Epithelial cell of umbilical artery (primary cell): Measurements from ENCODE around the gene PFDN6. TPM values are rescaled to one million over a fixed set of nuclear protein-coding genes. Genes with fewer than 3 reads are reported as not detected.

ENCODE experiments used
- total RNA-seq: library from RNA; depleted of rRNA; stranded (reverse); fragments of >200 nt; gene quantifications from 2 replicates; pipeline ENCODE4 v1.2.3, GENCODE V29; 2014

Gene PFDN6
- 57.8 and 82.8 TPM in 2 replicates for total RNA-seq

GRCh38 chr6:33288921-33289783 lies at the start of gene PFDN6, which contains the start of gene WDR46:
PFDN6 (plus strand) TSS chr6:33289601; CDS start chr6:33289857, 256 bp downstream.
WDR46 (minus strand) TSS chr6:33289239; CDS start chr6:33289170, 69 bp downstream.

GRCh38 chr6:33271468-33272274 lies 17.7 kb upstream of the PFDN6 start, which contains the start of the genes RPS18 and VPS52:
RPS18 (plus strand) TSS chr6:33272075; CDS start chr6:33272120, 45 bp downstream.
VPS52 (minus strand) TSS chr6:33271876; CDS start chr6:33271675, 201 bp downstream.

GRCh38 chr6:33276864-33277662 lies 12.3 kb upstream of the PFDN6 start, which contains the start of gene B3GALT4:
B3GALT4 (plus strand) TSS chr6:33277123; CDS start chr6:33277420, 297 bp downstream.

GRCh38 chr6:33298773-33299236 lies 9.4 kb downstream of the PFDN6 start, which contains the start of gene RGL2:
RGL2 (minus strand) TSS chr6:33298942; CDS start chr6:33298610, 332 bp downstream.

GRCh38 chr6:33313709-33314514 lies 24.5 kb downstream of the PFDN6 start, which contains the start of gene TAPBP:
TAPBP (minus strand) TSS chr6:33314078; CDS start chr6:33314041, 37 bp downstream.

GRCh38 chr6:33317669-33318425 lies 28.4 kb downstream of the PFDN6 start, which contains the start of gene ZBTB22:
ZBTB22 (minus strand) TSS chr6:33317744; CDS start chr6:33316916, 828 bp downstream.

Other genes with a start within 250 kb of the PFDN6 start
- gene HLA-DPA1, start 216.0 kb upstream of the PFDN6 start, total RNA-seq: 0.65 and 3.6 TPM in 2 replicates
- 20.1 and 23.1 TPM in 2 replicates for gene HLA-DPB1, start 213.6 kb upstream of the PFDN6 start, total RNA-seq
- gene COL11A2, start 97.1 kb upstream of the PFDN6 start, total RNA-seq: under 0.01 and 0.15 TPM in 2 replicates
- 17.9 and 18.5 TPM in 2 replicates for gene RXRB, start 88.9 kb upstream of the PFDN6 start, total RNA-seq
- gene SLC39A7, start 88.7 kb upstream of the PFDN6 start, total RNA-seq: 94.4 and 109 TPM in 2 replicates
- 11.0 and 12.3 TPM in 2 replicates for gene HSD17B8, start 84.9 kb upstream of the PFDN6 start, total RNA-seq
- gene RING1, start 81.1 kb upstream of the PFDN6 start, total RNA-seq: 21.1 and 24.0 TPM in 2 replicates
- 23.1 and 26.3 TPM in 2 replicates for gene VPS52, start 17.7 kb upstream of the PFDN6 start, total RNA-seq
- 2,997 and 4,260 TPM in 2 replicates for gene RPS18, start 17.5 kb upstream of the PFDN6 start, total RNA-seq
- 1.6 and 3.3 TPM in 2 replicates for gene B3GALT4, start 12.5 kb upstream of the PFDN6 start, total RNA-seq
- gene WDR46, start 362 bp upstream of the PFDN6 start, total RNA-seq: 106 and 144 TPM in 2 replicates
- gene RGL2, start 9.3 kb downstream of the PFDN6 start, total RNA-seq: 33.1 and 39.3 TPM in 2 replicates
- gene TAPBP, start 24.5 kb downstream of the PFDN6 start, total RNA-seq: 37.7 and 46.4 TPM in 2 replicates
- 12.3 and 12.8 TPM in 2 replicates for gene ZBTB22, start 28.1 kb downstream of the PFDN6 start, total RNA-seq
- gene DAXX, start 33.4 kb downstream of the PFDN6 start, total RNA-seq: 40.6 and 46.7 TPM in 2 replicates
- gene KIFC1, start 102.2 kb downstream of the PFDN6 start, total RNA-seq: 30.2 and 37.4 TPM in 2 replicates
- gene PHF1, start 121.4 kb downstream of the PFDN6 start, total RNA-seq: 7.5 and 10.0 TPM in 2 replicates
- gene CUTA, start 128.5 kb downstream of the PFDN6 start, total RNA-seq: 43.2 and 60.5 TPM in 2 replicates
- gene SYNGAP1, start 130.5 kb downstream of the PFDN6 start, total RNA-seq: 1.2 and 1.3 TPM in 2 replicates
- 4.6 and 4.9 TPM in 2 replicates for gene ZBTB9, start 165.0 kb downstream of the PFDN6 start, total RNA-seq